ENCODE results near the gene CCDC138. TPM values are rescaled to one million over a fixed set of nuclear protein-coding genes. Genes with fewer than 3 reads are reported as not detected.

The CCDC138 gene
- total and polyA plus RNA-seq, 2 of the 13 experiments (the other 11 are each of a cell fraction or from before 2014, with no cell fraction given): 5.6 to 32.5 TPM

GRCh38 chr2:108909275-108909823 lies 122.8 kb downstream of the CCDC138 start:
- POLR2A ChIA-PET: no interaction called here
- H2AFZ ChIP-seq (ENCODE audit: low read length): no peak overlapping the region
- H3K4me1 ChIP-seq (ENCODE audit: insufficient read depth, low read length): peaks cover 8% of the 10 kb centered on the region; the same call in 1 of the 2 replicates
- in situ Hi-C loops (cut with HindIII; ENCODE audit: extremely low pct_ligation_motif_present, low pct_unique_long_range_greater_than_20kb) (no loop called here), intact Hi-C loops (cut with micrococcal nuclease; ENCODE audit: unreplicated experiment) (no loop called here)
- no peak overlapping the region for H3K4me3 ChIP-seq (replicated peaks in 1 of 3; ENCODE audit: insufficient read depth in 1 of 3, low read depth in 2 of 3, low read length in 3 of 3)
- ATAC-seq: no peak
- H3K9me3 ChIP-seq (ENCODE audit: low read length): no peaks in the 10 kb centered on the region
- no peak for DNase-seq (ENCODE audit: low spot score)
- 65% methylated on average over 9 of the region's 9 CpGs for WGBS (ENCODE audit: low lambda C conversion rate)
- no peak for FAIRE-seq
- no peak overlapping the region for H3K9ac ChIP-seq (ENCODE audit: insufficient read depth, low read depth, low read length)
- no peaks in the 10 kb centered on the region for H3K79me2 ChIP-seq (ENCODE audit: insufficient read depth, low read length)
- no peaks in the 10 kb centered on the region; the same call in 1 of the 2 replicates for H4K20me1 ChIP-seq (ENCODE audit: insufficient read depth, low read length)
- TF ChIP-seq ZNF816 (CRISPR knock-in tag; IDR thresholded peaks at IDR 0.05; ENCODE audit: borderline replicate concordance) (no peak), EP300 (IDR thresholded peaks at IDR 0.05; ENCODE audit: low read depth in 2 of 2, low read length in 2 of 2) (no peak), EP300 (CRISPR knock-in tag; IDR thresholded peaks at IDR 0.05; ENCODE audit: borderline replicate concordance) (no peak), IRX3 (CRISPR knock-in tag; IDR thresholded peaks at IDR 0.05; ENCODE audit: borderline replicate concordance, low read depth) (no peak), PHF20 (CRISPR knock-in tag; IDR thresholded peaks at IDR 0.05) (no peak)
- H3K27ac ChIP-seq (ENCODE audit: extremely low read length, insufficient read depth, low read length): no peak overlapping the region
- CTCF ChIA-PET (ENCODE audit: low intra/inter-chr PET ratio, low total read pairs): no interaction called here
- no TSS peak for BruUV-seq (replicated peaks)
- H3K36me3 ChIP-seq (replicated peaks in 1 of 2; ENCODE audit: control insufficient read depth in 1 of 2, insufficient read depth in 2 of 2, low read length in 2 of 2): no peaks in the 10 kb centered on the region
- no peak overlapping the region for H3K4me2 ChIP-seq (ENCODE audit: low read depth, low read length)
- H3K27me3 ChIP-seq (ENCODE audit: control insufficient read depth in 1 of 2, insufficient read depth in 2 of 2, low read length in 2 of 2): peaks cover 2 to 27% of the 10 kb centered on the region in 2 experiments; a peak in 3 of 5 replicates

GRCh38 chr2:108910011-108910431 lies 123.5 kb downstream of the CCDC138 start:
- Histone ChIP-seq H3K9me3 (ENCODE audit: low read length) (no peaks in the 10 kb centered on the region), H3K4me1 (ENCODE audit: insufficient read depth, low read length) (peaks cover 1% of the 10 kb centered on the region; the same call in 1 of the 2 replicates), H2AFZ (ENCODE audit: low read length) (no peak overlapping the region), H3K27ac (ENCODE audit: extremely low read length, insufficient read depth, low read length) (no peak overlapping the region), H3K79me2 (ENCODE audit: insufficient read depth, low read length) (no peaks in the 10 kb centered on the region), H3K4me2 (ENCODE audit: low read depth, low read length) (no peak overlapping the region), H3K4me3 (replicated peaks in 1 of 3; ENCODE audit: insufficient read depth in 1 of 3, low read depth in 2 of 3, low read length in 3 of 3) (no peak overlapping the region), H3K27me3 (ENCODE audit: control insufficient read depth in 1 of 2, insufficient read depth in 2 of 2, low read length in 2 of 2) (peaks cover 2 to 27% of the 10 kb centered on the region in 2 experiments; a peak in 3 of 5 replicates), H3K9ac (ENCODE audit: insufficient read depth, low read depth, low read length) (no peak overlapping the region), H4K20me1 (ENCODE audit: insufficient read depth, low read length) (no peaks in the 10 kb centered on the region; the same call in 1 of the 2 replicates), H3K36me3 (replicated peaks in 1 of 2; ENCODE audit: control insufficient read depth in 1 of 2, insufficient read depth in 2 of 2, low read length in 2 of 2) (no peaks in the 10 kb centered on the region)
- POLR2A ChIA-PET: no interaction called here
- ATAC-seq: no peak
- CTCF ChIA-PET (ENCODE audit: low intra/inter-chr PET ratio, low total read pairs): no interaction called here
- no peak for FAIRE-seq
- BruUV-seq (replicated peaks): no TSS peak
- no peak for DNase-seq (ENCODE audit: low spot score)
- WGBS (ENCODE audit: low lambda C conversion rate): 50% methylated on average over 12 of the region's 12 CpGs
- intact Hi-C loops (cut with micrococcal nuclease; ENCODE audit: unreplicated experiment) (no loop called here), in situ Hi-C loops (cut with HindIII; ENCODE audit: extremely low pct_ligation_motif_present, low pct_unique_long_range_greater_than_20kb) (no loop called here)
- TF ChIP-seq ELF4 (CRISPR knock-in tag; IDR thresholded peaks at IDR 0.05; ENCODE audit: borderline replicate concordance) (no peak), ZBTB8A (CRISPR knock-in tag; IDR thresholded peaks at IDR 0.05; ENCODE audit: borderline replicate concordance, low read depth) (no peak), ZNF563 (CRISPR knock-in tag; IDR thresholded peaks at IDR 0.05) (no peak), ZFYVE20 (CRISPR knock-in tag; IDR thresholded peaks at IDR 0.05; ENCODE audit: borderline replicate concordance, low read depth) (no peak), JDP2 (CRISPR knock-in tag; IDR thresholded peaks at IDR 0.05; ENCODE audit: borderline replicate concordance) (no peak)
- TF ChIP-seq, protein P1, sequence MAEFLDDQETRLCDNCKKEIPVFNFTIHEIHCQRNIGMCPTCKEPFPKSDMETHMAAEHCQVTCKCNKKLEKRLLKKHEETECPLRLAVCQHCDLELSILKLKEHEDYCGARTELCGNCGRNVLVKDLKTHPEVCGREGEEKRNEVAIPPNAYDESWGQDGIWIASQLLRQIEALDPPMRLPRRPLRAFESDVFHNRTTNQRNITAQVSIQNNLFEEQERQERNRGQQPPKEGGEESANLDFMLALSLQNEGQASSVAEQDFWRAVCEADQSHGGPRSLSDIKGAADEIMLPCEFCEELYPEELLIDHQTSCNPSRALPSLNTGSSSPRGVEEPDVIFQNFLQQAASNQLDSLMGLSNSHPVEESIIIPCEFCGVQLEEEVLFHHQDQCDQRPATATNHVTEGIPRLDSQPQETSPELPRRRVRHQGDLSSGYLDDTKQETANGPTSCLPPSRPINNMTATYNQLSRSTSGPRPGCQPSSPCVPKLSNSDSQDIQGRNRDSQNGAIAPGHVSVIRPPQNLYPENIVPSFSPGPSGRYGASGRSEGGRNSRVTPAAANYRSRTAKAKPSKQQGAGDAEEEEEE (CRISPR knock-in tag; IDR thresholded peaks at IDR 0.05; ENCODE audit: borderline replicate concordance): no peak
- TF ChIP-seq, protein P2, sequence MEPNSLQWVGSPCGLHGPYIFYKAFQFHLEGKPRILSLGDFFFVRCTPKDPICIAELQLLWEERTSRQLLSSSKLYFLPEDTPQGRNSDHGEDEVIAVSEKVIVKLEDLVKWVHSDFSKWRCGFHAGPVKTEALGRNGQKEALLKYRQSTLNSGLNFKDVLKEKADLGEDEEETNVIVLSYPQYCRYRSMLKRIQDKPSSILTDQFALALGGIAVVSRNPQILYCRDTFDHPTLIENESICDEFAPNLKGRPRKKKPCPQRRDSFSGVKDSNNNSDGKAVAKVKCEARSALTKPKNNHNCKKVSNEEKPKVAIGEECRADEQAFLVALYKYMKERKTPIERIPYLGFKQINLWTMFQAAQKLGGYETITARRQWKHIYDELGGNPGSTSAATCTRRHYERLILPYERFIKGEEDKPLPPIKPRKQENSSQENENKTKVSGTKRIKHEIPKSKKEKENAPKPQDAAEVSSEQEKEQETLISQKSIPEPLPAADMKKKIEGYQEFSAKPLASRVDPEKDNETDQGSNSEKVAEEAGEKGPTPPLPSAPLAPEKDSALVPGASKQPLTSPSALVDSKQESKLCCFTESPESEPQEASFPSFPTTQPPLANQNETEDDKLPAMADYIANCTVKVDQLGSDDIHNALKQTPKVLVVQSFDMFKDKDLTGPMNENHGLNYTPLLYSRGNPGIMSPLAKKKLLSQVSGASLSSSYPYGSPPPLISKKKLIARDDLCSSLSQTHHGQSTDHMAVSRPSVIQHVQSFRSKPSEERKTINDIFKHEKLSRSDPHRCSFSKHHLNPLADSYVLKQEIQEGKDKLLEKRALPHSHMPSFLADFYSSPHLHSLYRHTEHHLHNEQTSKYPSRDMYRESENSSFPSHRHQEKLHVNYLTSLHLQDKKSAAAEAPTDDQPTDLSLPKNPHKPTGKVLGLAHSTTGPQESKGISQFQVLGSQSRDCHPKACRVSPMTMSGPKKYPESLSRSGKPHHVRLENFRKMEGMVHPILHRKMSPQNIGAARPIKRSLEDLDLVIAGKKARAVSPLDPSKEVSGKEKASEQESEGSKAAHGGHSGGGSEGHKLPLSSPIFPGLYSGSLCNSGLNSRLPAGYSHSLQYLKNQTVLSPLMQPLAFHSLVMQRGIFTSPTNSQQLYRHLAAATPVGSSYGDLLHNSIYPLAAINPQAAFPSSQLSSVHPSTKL (CRISPR knock-in tag; IDR thresholded peaks at IDR 0.05): no peak

Measured in HepG2 (cell line).